Tibial nerve (tissue), 4 donors: ENCODE results near the gene INHA. TPM values are rescaled to one million over a fixed set of nuclear protein-coding genes. Genes with fewer than 3 reads are reported as not detected.
A peak's percentile ranks its signal among the peaks of the same experiment; 100 is the strongest.

ENCODE experiments used
- DNase-seq, 2 donors: peaks; one replicate each; pipeline ENCODE4 v3.0.0-alpha.2; 2019; ENCODE audit warnings: low spot score in 2 of 2
- H3K27ac ChIP-seq, 4 donors: fragments of 200-600 bp; sonication (generic) in 3 of 4; one replicate each; pipeline ENCODE4 v1.5.1; 2017 to 2019; ENCODE audit warnings: mild to moderate bottlenecking in 1 of 4
- H3K27me3 ChIP-seq, 2 donors: fragments of 200-600 bp; sonication (generic) in 1 of 2; one replicate each; pipeline versions ENCODE4 v1.5.1 to v1.6.0; 2017 to 2019
- H3K36me3 ChIP-seq, 3 donors: fragments of 200-600 bp; sonication (generic); one replicate each; pipeline ENCODE4 v1.5.1; 2018 to 2019
- H3K4me1 ChIP-seq, 4 donors: fragments of 200-600 bp; sonication (generic) in 3 of 4; one replicate each; pipeline ENCODE4 v1.5.1; 2017 to 2019
- H3K4me3 ChIP-seq, 4 donors: fragments of 200-600 bp; sonication (generic) in 3 of 4; one replicate each; pipeline ENCODE4 v1.5.1; 2017 to 2019; ENCODE audit warnings: mild to moderate bottlenecking in 1 of 4, moderate library complexity in 1 of 4
- H3K9me3 ChIP-seq, 4 donors: fragments of 200-600 bp; sonication (generic) in 3 of 4; one replicate each; pipeline ENCODE4 v1.5.1; 2017 to 2019
- CTCF ChIP-seq, 5 experiments: fragments of 200-600 bp in 3 of 5; fragments of 450-650 bp in 2 of 5; sonication (generic) in 3 of 5; IDR thresholded peaks; one replicate each; pipeline ENCODE4 v1.5.1; 2016 to 2019; ENCODE audit warnings: antibody characterized with exemption in 5 of 5, mild to moderate bottlenecking in 3 of 5, moderate library complexity in 2 of 5
- EP300 ChIP-seq, 2 donors: sonication (generic); formaldehyde crosslinking; IDR thresholded peaks; one replicate each; pipeline ENCODE4 v1.6.1; 2017; ENCODE audit warnings: antibody characterized with exemption in 2 of 2, mild to moderate bottlenecking in 1 of 2
- POLR2A ChIP-seq, 2 donors: fragments of 450-650 bp; IDR thresholded peaks; one replicate each; pipeline ENCODE4 v1.6.1; 2017; ENCODE audit warnings: antibody characterized with exemption in 2 of 2, mild to moderate bottlenecking in 2 of 2, moderate library complexity in 2 of 2
- WGBS, 2 donors: methylation state at CpG; one replicate each; pipeline ENCODE4 v1.1.5; 2018; 5-methylcytosine and 5-hydroxymethylcytosine counted together
- total RNA-seq, 4 donors: library from RNA; depleted of rRNA; stranded (reverse); fragments of >200 nt; gene quantifications; one replicate each; pipeline ENCODE4 v1.1.0, GENCODE V29; 2016

Gene INHA
- total RNA-seq, 4 donors from 2014 or later: 1.1 to 1.4 TPM; not detected in 2

- Histone ChIP-seq H3K27ac (no peak overlapping the region), H3K9me3 (no peaks in the 10 kb centered on the region), H3K4me3 (no peak overlapping the region), H3K4me1 (peaks cover 0 to 5% (median 0%) of the 10 kb centered on the region in 4 donors), H3K27me3 (no peaks in the 10 kb centered on the region), H3K36me3 (peaks cover 0 to 79% (median 0%) of the 10 kb centered on the region in 3 donors)
- no peak for DNase-seq
- WGBS, 2 donors: 77 to 80% methylated on average over 13 to 35 of the region's 35 CpGs
- no peak for TF ChIP-seq EP300 (IDR thresholded peaks at IDR 0.05)
- no peak for TF ChIP-seq POLR2A (IDR thresholded peaks at IDR 0.05)
- no peak for TF ChIP-seq CTCF (IDR thresholded peaks at IDR 0.05)
These were observed 9.8 kb upstream of the INHA start for GRCh38 chr2:219562049-219563020.

GRCh38 chr2:219563271-219563928, 8.7 kb upstream of the INHA start:
- H3K9me3 ChIP-seq: no peaks in the 10 kb centered on the region
- DNase-seq: no peak
- TF ChIP-seq EP300 (IDR thresholded peaks at IDR 0.05): no peak
- no peak for TF ChIP-seq CTCF (IDR thresholded peaks at IDR 0.05)
- TF ChIP-seq POLR2A (IDR thresholded peaks at IDR 0.05): no peak
- 87 to 90% methylated on average over 19 to 20 of the region's 20 CpGs for WGBS, 2 donors
- peak overlapping the region in 1 of 4 donors; percentile 10 for H3K27ac ChIP-seq
- H3K4me1 ChIP-seq: peaks cover 0 to 5% (median 0%) of the 10 kb centered on the region in 4 donors
- no peaks in the 10 kb centered on the region for H3K27me3 ChIP-seq
- H3K4me3 ChIP-seq: no peak overlapping the region
- H3K36me3 ChIP-seq: peaks cover 0 to 79% (median 0%) of the 10 kb centered on the region in 3 donors

- Histone ChIP-seq H3K4me3 (no peak overlapping the region), H3K4me1 (peaks cover 0 to 12% (median 0%) of the 10 kb centered on the region in 4 donors), H3K27ac (no peak overlapping the region), H3K36me3 (peaks cover 0 to 68% (median 0%) of the 10 kb centered on the region in 3 donors), H3K27me3 (no peaks in the 10 kb centered on the region), H3K9me3 (no peaks in the 10 kb centered on the region)
- no peak for DNase-seq
- TF ChIP-seq EP300 (IDR thresholded peaks at IDR 0.05): no peak
- no peak for TF ChIP-seq CTCF (IDR thresholded peaks at IDR 0.05)
- TF ChIP-seq POLR2A (IDR thresholded peaks at IDR 0.05): no peak
- WGBS, 2 donors: 81 to 85% methylated on average over 20 of the region's 21 CpGs
These were observed 6.7 kb upstream of the INHA start for GRCh38 chr2:219565130-219566080.

GRCh38 chr2:219566640-219567039, 5.5 kb upstream of the INHA start:
- DNase-seq: no peak
- H3K4me3 ChIP-seq: no peak overlapping the region
- no peaks in the 10 kb centered on the region for H3K27me3 ChIP-seq
- peaks cover 0 to 67% (median 0%) of the 10 kb centered on the region in 3 donors for H3K36me3 ChIP-seq
- TF ChIP-seq CTCF (IDR thresholded peaks at IDR 0.05): no peak
- TF ChIP-seq EP300 (IDR thresholded peaks at IDR 0.05): no peak
- no peaks in the 10 kb centered on the region for H3K9me3 ChIP-seq
- H3K4me1 ChIP-seq: peaks cover 0 to 16% (median 2%) of the 10 kb centered on the region in 4 donors
- no peak overlapping the region for H3K27ac ChIP-seq
- WGBS, 2 donors: 80 to 84% methylated on average over 10 to 11 of the region's 11 CpGs
